Measurements from ENCODE around the gene SLC35A5.

SLC35A5 gene

DNA sequence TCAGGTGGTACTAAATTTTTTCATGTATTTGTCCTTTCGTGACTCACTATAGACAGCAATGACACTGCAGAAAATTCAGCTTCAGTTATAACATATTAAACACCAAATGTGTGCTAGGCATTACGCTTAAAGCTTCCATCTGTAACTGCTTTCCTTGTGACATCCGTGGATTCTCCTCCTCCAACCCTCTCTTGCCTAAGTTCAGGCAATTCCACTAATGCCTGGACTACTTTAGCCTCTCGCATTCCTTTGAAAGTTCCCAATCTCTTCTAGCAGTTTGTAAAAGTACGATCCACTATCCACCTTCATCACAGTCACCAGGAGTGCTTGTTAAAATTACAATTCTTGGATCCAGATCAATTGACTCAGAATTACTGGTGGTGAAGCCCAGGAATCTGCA is 61.4 kb downstream of the SLC35A5 start:
- no peak for TF ChIP-seq GATA1 (IDR thresholded peaks at IDR 0.05; ENCODE audit: low read depth, low read length)
- TF ChIP-seq POLR2A (IDR thresholded peaks at IDR 0.05; ENCODE audit: low read length) = no peak
- DNase-seq = no peak

DNA sequence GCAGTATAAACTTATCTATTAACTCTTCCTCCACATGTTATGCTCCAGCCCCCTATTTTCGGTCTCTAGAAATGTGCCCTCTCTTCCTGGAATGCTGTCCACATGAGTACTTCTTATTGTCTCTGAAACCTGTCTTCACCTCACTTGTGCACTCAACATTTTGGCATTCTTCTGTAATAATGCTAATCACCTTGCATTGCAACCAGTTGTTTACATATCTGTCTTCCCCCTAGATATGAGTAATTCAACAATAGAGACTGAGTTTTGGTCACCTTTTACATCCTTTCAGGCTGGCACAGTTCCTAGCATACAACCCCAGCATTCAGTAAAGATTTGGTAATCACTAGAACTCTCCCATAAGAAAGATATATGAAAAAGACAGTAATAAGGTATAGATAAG is 61.9 kb downstream of the SLC35A5 start:
- no peak for DNase-seq
- TF ChIP-seq POLR2A (IDR thresholded peaks at IDR 0.05; ENCODE audit: low read length) (no peak), GATA1 (IDR thresholded peaks at IDR 0.05; ENCODE audit: low read depth, low read length) (no peak)

DNA sequence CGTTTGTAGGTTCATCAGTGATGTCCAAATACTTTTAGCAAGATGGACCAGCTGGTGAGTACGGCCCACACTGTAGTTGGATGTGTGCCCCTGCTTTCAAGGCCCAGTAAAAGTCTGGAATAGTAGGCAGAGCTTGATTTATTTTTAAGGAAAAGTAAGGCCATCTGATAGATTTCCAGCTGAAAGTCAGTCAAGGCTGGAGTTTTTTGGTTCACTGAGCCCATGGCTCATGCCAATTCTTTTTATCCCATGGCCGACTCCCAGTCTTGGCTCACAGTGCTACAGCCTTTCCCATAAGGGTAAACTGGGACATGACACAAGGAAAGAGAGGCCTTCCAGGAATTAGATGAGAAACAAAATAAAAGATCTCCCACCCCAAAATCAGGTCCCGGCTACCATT is 65.6 kb downstream of the SLC35A5 start:
- TF ChIP-seq POLR2A (IDR thresholded peaks at IDR 0.05; ENCODE audit: low read length) = no peak
- TF ChIP-seq GATA1 (IDR thresholded peaks at IDR 0.05; ENCODE audit: low read depth, low read length) = no peak
- DNase-seq = no peak

DNA sequence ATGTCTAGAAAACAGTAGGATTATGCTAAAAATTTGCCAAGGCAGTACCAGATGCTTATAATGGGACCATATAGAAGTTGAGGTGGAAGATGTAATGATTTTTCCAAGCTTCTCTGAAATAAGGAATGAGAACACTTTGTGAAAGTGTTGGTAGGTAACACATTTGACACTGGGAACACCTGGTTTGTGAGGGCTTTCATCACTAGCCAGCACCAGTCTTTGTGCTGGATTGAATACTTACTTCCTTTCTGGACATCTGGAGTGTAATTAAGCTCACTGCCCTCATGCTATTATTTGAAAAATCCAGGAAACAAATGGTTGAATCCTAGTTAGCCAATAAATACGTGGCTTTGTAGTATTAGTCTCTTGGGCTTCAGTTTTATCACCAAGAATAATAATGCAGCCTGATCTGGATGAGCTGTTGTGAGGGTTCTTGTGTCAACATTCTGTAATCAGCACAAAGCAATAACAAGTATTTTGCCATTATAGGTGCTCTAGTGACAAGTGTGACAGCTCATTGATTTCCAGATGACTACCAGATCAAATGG is 66.1 kb downstream of the SLC35A5 start:
- no peak for DNase-seq
- no peak for TF ChIP-seq GATA1 (IDR thresholded peaks at IDR 0.05; ENCODE audit: low read depth, low read length)
- TF ChIP-seq POLR2A (IDR thresholded peaks at IDR 0.05; ENCODE audit: low read length) = no peak

DNA sequence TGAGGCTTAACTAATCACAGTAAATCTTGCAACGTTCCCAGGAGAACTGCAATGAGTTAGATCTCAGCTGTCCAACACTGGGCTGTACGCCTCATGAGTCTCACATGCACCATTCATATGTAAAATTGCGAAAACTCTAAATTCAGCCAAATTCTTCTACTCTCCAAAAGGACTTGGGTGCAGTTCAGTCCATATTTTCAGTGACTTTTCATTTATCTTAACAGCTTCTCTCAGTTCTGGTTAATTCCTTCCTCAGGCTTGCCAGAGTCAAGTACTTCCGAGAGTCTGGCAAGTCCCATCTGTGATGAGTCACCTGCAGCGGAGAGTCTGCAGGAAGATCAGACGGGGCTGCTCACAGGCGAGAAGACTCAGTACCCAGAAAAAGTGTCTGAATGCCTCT is 67.6 kb downstream of the SLC35A5 start:
- no peak for DNase-seq
- no peak for TF ChIP-seq POLR2A (IDR thresholded peaks at IDR 0.05; ENCODE audit: low read length)
- TF ChIP-seq GATA1 (IDR thresholded peaks at IDR 0.05; ENCODE audit: low read depth, low read length) = no peak

DNA sequence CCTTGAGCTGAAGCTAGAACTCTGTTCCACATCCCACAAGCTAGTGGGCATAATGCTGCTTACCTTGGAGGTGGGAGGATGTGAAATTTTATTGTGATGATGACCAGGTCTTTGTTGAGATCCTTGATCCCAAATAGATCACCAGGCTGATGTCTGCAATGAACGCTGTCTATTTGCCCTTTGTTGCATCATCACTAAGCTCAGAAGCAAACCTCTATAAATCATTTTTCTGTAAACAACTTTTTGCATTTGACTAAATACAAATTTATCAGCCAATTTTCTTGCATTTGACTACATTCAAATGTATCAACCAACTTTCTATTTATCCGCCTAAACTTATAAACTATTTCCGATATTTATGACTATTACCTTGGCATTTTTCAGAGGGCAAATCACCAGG is 69.4 kb downstream of the SLC35A5 start:
- no peak for TF ChIP-seq GATA1 (IDR thresholded peaks at IDR 0.05; ENCODE audit: low read depth, low read length)
- no peak for TF ChIP-seq POLR2A (IDR thresholded peaks at IDR 0.05; ENCODE audit: low read length)
- DNase-seq = no peak

DNA sequence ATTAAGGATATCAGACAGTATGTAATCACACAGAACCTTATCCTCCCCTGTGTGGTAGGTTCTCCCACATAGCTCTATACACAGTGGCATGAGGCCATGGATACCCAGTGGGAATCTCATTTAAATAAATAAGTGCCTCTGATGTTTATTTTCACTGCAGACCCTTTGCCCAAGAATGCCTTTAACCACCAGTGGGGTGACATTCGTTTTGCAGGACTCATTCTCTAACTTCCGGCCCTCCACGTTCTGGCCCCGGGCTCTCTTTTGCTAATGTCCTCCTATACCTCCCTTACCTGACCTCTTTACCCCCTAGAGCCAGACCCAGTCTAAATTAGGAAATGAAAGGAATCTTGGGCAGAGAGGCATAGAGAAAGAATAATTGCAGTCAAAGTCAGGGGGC is 70.8 kb downstream of the SLC35A5 start:
- no peak for TF ChIP-seq POLR2A (IDR thresholded peaks at IDR 0.05; ENCODE audit: low read length)
- no peak for TF ChIP-seq GATA1 (IDR thresholded peaks at IDR 0.05; ENCODE audit: low read depth, low read length)
- no peak for DNase-seq

DNA sequence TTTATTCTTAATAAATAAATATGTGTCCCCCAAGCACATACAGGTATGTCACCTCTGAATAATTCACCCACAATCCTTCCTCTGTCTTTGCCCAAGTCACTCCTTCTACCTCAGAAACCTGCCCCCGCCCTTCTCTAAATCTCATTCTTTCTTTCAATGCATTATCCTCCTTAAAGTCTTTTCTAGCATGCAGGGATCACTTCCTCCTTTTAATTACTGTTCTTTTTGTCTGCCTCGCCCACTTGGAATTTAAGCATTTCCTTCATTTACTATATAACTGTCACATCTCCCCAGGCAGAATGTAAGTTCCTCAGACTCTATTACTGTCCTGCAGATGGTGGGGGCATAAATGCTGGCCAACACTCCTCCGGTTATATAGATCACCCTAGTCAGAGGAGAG is 71.3 kb downstream of the SLC35A5 start:
- no peak for TF ChIP-seq GATA1 (IDR thresholded peaks at IDR 0.05; ENCODE audit: low read depth, low read length)
- TF ChIP-seq POLR2A (IDR thresholded peaks at IDR 0.05; ENCODE audit: low read length) = no peak
- DNase-seq = no peak

DNA sequence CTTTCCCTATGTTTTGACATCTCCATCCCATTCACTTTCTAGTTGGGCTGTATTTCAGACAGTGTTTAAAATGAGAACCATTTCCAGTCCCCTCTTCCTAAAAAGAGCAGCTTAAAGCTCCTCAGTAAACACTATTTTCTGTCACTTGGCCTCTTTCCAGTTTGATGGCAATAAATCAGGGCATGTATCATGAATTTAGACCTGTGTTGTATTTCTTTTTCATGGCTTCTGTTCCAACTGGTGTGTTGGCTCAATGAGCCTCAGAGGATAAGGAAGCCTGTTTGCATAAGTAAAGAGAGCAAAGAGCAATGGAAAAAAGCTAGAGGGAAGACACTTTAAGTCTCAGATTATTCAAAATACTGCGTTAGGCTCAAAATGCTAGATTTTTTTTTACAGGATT is 71.9 kb downstream of the SLC35A5 start:
- TF ChIP-seq GATA1 (IDR thresholded peaks at IDR 0.05; ENCODE audit: low read depth, low read length) (no peak), POLR2A (IDR thresholded peaks at IDR 0.05; ENCODE audit: low read length) (no peak)
- DNase-seq = no peak

DNA sequence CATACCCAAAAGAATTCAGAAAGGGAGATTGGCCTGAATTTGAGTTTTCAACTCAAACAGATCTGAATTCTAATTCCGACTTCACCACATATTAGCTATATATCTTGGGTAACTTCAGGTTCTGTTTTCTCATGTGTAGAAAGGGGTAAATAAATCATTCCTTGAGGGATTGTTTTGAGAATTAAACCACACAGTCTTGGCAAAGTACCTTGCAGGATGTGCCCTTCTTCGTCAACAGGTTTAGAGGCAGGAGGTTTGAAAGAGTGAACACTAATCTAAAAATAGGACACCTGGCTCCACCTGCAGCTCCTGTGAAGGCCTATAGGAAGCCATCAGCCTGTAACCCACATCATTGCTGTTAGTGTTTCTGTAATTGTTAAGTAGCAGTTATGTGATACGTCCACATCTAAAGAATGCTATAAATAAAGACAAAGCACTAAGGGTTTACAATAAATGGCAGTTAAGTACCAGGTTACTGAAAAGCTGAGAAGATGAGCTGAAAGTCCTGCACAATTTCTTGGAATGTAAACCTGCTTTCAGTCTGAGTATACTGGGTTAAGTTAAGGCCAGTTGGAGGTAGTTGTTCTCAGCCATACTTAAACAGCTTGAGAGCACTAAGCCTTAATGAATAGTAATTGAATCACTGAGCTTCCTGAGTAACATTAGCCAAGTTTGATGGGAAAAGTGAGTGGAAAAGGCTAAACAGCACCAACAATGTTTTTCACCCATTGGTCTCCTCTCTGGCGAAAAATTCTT is 73.1 kb downstream of the SLC35A5 start:
- no peak for DNase-seq
- TF ChIP-seq POLR2A (IDR thresholded peaks at IDR 0.05; ENCODE audit: low read length) (no peak), GATA1 (IDR thresholded peaks at IDR 0.05; ENCODE audit: low read depth, low read length) (no peak)
